ENCODE results near the gene NFIB. TPM values are rescaled to one million over a fixed set of nuclear protein-coding genes. Genes with fewer than 3 reads are reported as not detected.

NFIB gene
- total RNA-seq, 1 donor from 2014 or later: 99.9 TPM

DNA sequence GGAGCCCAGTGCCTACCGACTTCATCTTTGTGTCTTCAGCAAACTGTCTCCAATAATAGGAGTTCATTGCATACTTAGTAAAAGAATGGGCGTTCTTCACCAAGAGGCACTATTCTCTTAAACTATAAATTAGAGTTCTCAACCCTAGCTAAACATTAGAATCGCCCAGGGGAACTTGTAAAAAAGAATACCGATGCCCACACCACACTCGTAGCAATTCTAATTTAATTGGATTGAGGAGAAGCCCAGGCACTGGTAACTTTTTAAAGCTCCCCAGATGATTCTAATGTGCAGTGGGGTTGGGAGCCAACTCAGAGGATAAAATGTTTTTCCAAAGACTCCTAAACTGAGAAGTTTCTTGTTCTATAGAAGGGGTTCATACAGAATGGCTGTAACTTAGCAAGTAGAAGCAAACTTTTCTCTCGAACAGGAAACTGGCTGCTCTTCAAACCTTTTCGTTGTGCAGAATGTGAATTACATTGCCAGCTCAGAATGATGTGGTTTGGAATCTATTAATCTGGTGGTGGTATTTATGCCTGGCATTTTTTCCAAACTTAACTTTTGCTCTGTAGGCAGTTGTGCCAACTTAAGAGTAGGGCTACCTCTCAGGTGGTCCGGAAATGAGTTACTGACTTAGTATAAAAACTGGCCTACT, 26.4 kb upstream of the NFIB start:
- TF ChIP-seq, protein P1, sequence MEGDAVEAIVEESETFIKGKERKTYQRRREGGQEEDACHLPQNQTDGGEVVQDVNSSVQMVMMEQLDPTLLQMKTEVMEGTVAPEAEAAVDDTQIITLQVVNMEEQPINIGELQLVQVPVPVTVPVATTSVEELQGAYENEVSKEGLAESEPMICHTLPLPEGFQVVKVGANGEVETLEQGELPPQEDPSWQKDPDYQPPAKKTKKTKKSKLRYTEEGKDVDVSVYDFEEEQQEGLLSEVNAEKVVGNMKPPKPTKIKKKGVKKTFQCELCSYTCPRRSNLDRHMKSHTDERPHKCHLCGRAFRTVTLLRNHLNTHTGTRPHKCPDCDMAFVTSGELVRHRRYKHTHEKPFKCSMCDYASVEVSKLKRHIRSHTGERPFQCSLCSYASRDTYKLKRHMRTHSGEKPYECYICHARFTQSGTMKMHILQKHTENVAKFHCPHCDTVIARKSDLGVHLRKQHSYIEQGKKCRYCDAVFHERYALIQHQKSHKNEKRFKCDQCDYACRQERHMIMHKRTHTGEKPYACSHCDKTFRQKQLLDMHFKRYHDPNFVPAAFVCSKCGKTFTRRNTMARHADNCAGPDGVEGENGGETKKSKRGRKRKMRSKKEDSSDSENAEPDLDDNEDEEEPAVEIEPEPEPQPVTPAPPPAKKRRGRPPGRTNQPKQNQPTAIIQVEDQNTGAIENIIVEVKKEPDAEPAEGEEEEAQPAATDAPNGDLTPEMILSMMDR (IDR thresholded peaks at IDR 0.05): no peak
- Histone ChIP-seq H3K9me3 (no peaks in the 10 kb centered on the region), H3K27ac (peak overlapping the region; percentile 4 to 37), H3K4me3 (no peak overlapping the region), H3K36me3 (no peaks in the 10 kb centered on the region), H3K27me3 (no peaks in the 10 kb centered on the region), H3K4me1 (peaks cover 0 to 24% of the 10 kb centered on the region in 2 donors)
- DNase-seq (ENCODE audit: low spot score in 2 of 2): no peak
- intact Hi-C loops (cut with DNase I): no loop called here

- Histone ChIP-seq H3K27me3 (no peaks in the 10 kb centered on the region), H3K36me3 (no peaks in the 10 kb centered on the region), H3K4me1 (peaks cover 0 to 22% of the 10 kb centered on the region in 2 donors), H3K4me3 (no peak overlapping the region), H3K9me3 (no peaks in the 10 kb centered on the region), H3K27ac (peak overlapping the region in 1 of 2 donors; percentile 4)
- TF ChIP-seq, protein P1 (IDR thresholded peaks at IDR 0.05): no peak
- intact Hi-C loops (cut with DNase I): no loop called here
- DNase-seq (ENCODE audit: low spot score in 2 of 2): no peak
Observed at GRCh38 chr9:14339746-14340145, 25.8 kb upstream of the NFIB start.

- H3K27me3 ChIP-seq: no peaks in the 10 kb centered on the region
- DNase-seq (ENCODE audit: low spot score in 2 of 2): no peak
- TF ChIP-seq, protein P1 (IDR thresholded peaks at IDR 0.05): no peak
- no peaks in the 10 kb centered on the region for H3K9me3 ChIP-seq
- H3K27ac ChIP-seq: no peak overlapping the region
- intact Hi-C loops (cut with DNase I): no loop called here
- H3K36me3 ChIP-seq: no peaks in the 10 kb centered on the region
- peaks cover 0 to 14% of the 10 kb centered on the region in 2 donors for H3K4me1 ChIP-seq
- H3K4me3 ChIP-seq: no peak overlapping the region
Observed at GRCh38 chr9:14337615-14338014, 23.7 kb upstream of the NFIB start.

DNA sequence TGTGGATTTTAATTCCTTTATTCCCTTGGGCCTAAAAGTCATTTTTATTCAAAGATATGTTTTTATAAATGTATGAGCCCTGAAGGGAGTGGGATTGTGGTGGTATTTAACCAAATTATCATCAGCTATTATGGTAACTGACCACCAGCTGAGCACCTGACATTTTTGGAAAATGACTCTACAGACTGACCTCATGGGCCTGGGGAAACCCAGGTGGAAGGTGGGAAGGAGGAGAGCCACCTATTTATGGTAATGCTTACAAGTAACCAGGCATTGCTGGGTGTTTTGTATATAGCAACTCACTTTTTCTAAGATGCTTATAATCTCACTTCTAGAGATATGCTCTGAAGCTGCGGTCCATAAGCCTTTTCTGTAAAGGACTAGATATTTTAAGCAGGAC, 22.3 kb upstream of the NFIB start:
- no peak for DNase-seq (ENCODE audit: low spot score in 2 of 2)
- TF ChIP-seq, protein P1 (IDR thresholded peaks at IDR 0.05): no peak
- Histone ChIP-seq H3K27me3 (no peaks in the 10 kb centered on the region), H3K9me3 (no peaks in the 10 kb centered on the region), H3K4me1 (peaks cover 0 to 7% of the 10 kb centered on the region in 2 donors), H3K27ac (no peak overlapping the region), H3K4me3 (no peak overlapping the region), H3K36me3 (no peaks in the 10 kb centered on the region)
- intact Hi-C loops (cut with DNase I): no loop called here

DNA sequence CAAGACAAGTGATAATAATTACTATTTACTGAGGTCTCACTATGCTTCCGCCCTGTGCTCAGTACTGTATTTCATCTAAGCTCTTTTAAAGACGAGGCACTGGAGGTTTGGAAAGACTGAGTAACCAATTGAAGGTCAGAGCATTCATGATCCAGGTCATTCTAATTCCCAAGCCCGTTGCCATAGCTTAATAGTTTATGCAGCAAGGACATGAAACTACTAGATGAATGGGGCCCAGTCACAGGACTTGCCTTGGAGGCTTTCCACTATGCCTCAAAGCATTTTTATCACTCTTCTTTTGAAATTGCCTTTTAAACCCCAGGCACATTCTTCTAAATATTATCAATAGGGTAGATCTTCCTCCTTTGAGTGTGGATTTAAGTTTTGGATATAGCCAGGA, 17.2 kb upstream of the NFIB start:
- Histone ChIP-seq H3K9me3 (no peaks in the 10 kb centered on the region), H3K4me1 (peaks cover 2% of the 10 kb centered on the region in 2 donors), H3K27ac (no peak overlapping the region), H3K4me3 (no peak overlapping the region), H3K36me3 (no peaks in the 10 kb centered on the region), H3K27me3 (no peaks in the 10 kb centered on the region)
- intact Hi-C loops (cut with DNase I): no loop called here
- TF ChIP-seq, protein P1 (IDR thresholded peaks at IDR 0.05): no peak
- no peak for DNase-seq (ENCODE audit: low spot score in 2 of 2)
